GM18517 (cell line): ENCODE data around the gene PIK3CG.
"Not testable (repeated sequence)": the region's sequence is repeated elsewhere in the genome, so short reads cannot be mapped to it uniquely, and the experiment has no call there.

Experiments
- ATAC-seq: cut with Tn5 transposase; IDR thresholded peaks from one replicate; pipeline ENCODE4 v1.9.1; 2021; ENCODE audit warnings: mild to moderate bottlenecking, moderate library complexity; ENCODE audit not compliant: unreplicated experiment

Gene PIK3CG

DNA sequence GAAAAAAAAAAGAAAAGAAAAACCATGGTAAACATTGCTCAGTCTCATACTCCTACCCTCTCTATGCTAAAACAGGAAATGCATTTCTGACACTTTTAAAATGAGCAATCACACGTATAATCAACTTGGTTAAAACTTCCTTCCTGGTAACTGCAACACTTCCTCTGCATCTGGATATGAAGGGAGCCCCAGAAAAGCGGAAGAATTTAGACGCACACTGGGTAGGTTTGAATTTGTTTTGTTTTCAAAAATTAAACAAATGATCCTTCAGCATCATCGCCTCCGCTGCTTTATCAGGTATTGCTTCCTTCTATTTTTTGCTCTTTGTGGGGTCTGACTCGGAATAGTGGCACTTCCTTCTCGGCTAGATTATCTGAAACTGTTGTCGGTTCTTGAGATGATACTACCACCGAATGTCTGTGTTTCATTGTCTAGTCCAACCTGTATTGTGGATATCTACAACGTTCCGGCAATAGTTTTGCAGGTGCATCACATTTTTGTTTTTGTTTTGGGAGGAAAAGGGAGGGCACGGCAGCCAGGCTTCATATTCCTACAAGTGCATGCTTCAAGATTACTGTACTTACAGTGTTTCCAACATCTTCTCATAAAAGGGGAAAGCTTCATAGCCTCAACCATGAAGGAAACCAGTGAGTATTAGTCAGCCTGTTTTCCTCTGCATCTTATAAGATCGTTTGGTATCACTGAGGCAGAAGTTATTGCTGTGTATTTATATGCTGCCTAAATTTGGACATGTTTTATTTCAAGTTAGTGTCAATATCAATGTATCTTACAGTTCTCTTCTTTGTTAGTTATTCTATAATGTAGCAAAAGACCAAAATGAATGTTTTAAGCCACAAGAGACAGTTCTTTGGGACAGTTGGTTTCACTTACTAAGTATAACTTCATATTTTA lies at the start of gene PIK3CG:
Gene PIK3CG, plus strand, starts transcription at position 153 of the 912 bp plus-strand sequence. CDS start 2,280 bp downstream, outside the sequence.
- ATAC-seq, result peak; percentile 76

DNA sequence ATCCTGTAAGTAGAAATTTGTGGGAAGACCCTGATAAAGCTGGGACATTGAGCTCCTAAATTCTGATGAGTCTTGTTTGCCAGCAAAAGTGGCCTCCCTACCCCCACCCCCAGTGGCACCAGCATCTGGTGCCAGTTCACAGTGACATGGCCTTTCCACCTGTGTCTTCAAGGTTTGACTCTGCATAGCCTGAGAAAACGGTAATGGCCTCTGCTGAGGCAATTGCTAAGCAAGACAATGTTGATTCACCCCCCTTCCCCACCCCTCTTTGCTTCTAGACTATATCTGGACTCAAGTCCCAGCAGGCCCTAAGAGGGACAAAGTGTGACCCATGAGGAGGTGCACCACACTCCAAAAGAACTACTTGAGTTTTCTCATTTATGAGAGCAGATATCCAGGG lies 48.0 kb upstream of the PIK3CG start:
- no peak for ATAC-seq

DNA sequence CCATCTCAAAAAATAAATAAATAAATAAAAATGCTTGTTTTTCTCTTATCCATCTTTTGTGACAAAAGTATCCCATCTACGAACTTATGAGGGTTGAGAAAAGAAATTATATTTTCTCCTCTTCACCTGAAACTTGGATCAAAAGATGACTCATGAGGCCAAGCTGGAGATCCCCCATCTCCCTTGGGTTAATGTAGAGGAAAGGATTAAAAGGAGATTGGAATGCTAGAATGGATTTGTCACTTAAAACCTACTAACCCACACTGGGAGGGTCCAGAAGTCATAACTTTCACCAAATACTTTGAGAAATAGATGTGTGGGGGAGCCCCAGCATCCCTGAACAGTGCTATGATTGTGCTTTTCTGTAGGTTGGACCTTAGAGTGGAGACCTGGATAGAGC lies 46.3 kb upstream of the PIK3CG start:
- ATAC-seq, result no peak

DNA sequence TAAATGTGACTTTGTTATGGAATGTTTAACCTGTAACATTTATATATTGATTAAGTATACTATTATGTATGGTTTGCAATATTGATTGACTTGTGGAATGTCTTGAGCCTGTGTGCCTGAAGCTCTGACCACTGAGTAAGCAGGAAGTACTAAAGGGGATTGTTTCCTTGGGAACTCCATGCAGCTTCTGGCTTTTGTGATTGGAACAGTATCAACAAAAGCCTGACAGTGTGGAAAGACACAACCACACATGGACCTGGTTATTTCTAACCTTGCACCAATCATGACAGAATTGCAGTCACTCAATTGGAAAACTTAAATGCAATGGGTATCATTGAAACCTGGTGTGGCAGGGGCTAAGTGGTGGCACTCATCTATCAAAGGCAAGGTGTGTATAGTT lies 45.5 kb upstream of the PIK3CG start:
- no peak for ATAC-seq

DNA sequence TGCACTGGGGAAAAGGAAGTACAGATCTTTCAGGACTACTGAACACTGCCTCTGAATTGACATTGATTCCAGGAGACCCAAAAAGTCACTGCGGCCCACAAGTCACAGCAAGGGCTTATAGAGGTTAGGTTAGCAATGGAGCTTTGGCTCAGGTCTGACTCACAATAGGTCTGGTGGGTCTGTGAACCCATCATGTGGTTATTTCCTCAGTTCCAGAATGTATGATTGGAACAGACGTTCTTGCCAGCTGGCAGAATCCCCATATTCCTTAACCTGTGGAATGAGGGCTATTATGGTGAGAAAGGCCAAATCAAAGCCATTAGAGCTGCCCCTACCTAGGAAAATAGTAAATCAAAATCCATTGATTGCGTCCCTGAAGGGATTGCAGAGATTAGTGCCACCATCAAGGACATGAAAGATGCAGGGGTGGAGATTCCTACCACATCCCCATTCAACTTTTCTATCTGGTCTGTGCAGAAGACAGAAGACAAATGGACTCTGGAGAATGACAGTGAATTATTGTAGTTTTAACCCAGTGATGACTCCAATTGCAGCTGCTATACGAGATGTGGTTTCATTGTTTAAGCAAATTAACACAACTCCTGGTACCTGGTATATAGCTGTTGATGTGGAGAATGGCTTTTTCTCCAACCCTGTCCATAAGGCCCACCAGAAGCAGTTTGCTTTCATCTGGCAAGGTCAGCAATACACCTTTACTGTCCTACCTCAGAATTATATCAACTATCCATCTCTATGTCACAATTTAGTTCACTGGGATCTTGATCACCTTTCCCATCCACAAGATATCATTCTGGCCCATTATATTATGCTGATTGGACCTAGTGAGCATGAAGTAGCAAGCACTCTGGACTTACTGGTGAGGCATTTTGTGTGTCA lies 44.5 kb upstream of the PIK3CG start:
- no peak for ATAC-seq

DNA sequence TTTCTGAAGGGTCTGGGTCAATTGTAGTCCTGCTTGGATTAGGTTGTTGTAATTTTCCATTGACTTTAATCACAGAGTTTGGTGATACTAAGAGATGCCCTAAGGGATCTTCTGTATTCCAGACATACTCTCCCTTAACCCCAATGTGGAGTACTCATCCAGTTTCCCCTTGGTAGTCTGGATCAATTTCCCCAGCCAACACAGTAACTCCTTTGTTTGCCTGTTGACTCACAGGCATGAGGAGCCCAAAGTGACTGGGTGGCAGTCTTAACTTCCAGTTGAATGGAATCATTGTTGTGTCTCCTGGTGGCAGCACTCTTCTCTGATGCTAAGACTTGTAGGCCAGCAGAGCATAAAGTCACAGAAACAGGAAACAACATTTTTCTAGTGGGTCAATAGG lies 41.5 kb upstream of the PIK3CG start:
- ATAC-seq, result no peak

DNA sequence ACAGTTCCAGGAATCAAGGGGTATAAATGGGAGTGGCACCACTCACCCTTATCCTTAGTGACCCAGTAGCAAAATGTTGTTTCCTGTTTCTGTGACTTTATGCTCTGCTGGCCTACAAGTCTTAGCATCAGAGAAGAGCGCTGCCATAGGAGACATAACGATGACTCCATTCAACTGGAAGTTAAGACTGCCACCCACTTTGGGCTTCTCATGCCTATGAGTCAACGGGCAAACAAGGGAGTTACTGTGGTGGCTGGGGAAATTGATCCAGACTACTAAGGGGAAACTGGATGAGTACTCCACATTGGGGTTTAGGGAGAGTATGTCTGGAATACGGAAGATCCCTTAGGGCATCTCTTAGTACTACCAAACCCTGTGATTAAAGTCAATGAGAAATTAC lies 40.6 kb upstream of the PIK3CG start:
- no peak for ATAC-seq

DNA sequence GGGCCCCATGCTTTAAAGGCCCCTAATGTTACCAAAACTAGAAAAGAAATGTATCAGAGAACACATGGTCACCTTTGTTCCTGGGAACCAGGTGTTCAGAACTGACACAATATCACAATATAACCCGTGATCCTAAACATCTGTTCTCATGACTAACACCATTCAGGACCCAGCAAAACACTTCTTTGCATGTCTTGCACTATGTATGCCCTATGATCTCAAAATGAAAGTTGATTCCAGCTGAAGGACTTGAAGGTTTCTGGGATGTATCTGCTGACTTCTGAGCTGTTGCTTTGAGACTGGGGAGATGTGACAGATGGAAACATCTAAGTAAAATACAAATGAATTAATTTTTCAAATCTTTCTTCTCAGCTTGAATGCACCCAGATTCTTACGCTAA lies 37.5 kb upstream of the PIK3CG start:
- no peak for ATAC-seq

DNA sequence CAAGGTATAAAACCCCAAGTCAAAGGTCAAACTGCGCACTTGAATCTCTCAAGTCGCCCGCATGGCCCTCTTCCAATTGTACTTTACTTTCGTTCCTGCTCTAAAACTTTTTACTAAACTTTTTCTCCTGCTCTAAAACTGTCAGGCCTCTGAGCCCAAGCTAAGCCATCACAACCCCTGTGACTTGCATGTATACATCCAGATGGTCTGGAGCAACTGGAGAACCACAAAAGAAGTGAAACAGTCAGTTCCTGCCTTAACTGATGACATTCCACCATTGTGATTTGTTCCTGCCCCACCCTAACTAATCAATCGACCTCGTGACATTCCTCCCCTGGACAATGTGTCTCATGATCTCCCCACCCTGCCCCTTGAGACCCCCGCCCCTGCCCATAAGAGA lies 35.6 kb upstream of the PIK3CG start:
- no peak for ATAC-seq

DNA sequence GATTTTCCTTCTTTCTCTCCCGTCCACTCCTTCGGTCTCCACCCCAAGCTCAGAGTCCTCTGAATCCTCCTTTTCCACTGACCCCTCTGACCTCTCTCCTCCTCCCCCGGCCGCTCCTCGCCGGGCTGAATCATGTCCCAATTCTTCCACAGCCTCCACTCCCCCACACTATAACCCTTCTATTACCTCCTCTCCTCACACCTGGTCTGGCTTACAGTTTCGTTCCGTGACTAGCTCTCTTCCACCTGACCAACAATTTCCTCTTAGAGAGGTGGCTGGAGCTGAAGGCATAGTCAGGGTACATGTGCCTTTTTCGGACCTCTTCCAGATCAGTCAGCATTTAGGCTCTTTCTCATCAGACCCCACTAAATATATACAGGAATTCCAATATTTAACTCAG lies 34.2 kb upstream of the PIK3CG start:
- ATAC-seq, result not testable (repeated sequence)

DNA sequence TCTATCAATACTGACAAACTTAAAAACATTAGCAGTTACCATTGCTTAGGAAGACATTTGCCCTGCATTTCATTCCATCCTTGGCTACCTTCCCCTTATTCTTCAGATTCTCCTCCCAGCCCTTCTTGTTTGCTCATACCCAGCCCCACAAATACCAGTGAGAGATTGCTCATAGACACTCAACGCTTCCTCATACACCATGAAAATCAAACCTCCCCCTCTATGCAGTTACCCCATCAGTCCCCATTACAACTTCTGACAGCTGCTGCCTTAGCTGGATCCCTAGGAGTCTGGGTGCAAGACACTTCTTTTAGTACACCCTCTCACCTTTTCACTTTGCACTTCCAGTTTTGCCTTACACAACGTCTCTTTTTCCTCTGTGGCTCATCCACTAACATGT lies 28.3 kb upstream of the PIK3CG start:
- ATAC-seq, result no peak

DNA sequence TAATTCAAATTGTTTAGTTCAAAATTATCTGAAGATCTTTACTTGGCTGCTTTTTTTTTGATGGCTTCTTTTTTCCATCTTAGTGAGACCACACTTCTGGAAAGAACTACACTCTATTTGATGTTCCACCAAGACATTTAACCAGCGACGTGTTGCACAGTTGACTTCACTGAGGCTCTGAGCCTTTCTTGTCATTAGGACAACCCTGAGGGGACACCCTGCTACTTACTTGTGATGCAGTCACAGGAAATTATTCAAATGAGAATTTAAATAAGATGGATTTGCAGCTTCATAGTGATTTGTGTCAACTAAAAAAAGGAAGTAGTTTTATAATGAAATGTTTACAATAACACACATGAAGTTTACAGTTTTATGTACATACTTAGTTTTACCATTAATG lies 25.6 kb upstream of the PIK3CG start:
- no peak for ATAC-seq

DNA sequence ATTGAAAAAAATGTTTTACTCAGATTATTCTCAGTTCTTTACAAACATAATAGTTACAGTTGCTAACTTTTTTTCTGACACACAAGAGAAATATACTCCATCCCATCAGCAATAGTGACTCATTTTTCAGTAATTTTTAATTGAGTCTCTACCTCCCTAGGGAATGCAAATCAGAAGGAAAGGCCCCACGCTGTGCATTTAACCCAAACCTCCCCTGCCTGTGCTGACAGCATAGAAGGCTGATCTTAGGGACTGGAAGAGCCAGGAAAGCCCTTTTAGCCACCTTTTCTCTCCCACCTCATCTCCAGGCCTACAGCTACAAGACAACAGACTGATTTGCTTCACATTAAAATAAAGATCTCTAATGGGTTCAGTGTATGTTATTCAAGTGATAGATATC lies 24.7 kb upstream of the PIK3CG start:
- ATAC-seq, result no peak

DNA sequence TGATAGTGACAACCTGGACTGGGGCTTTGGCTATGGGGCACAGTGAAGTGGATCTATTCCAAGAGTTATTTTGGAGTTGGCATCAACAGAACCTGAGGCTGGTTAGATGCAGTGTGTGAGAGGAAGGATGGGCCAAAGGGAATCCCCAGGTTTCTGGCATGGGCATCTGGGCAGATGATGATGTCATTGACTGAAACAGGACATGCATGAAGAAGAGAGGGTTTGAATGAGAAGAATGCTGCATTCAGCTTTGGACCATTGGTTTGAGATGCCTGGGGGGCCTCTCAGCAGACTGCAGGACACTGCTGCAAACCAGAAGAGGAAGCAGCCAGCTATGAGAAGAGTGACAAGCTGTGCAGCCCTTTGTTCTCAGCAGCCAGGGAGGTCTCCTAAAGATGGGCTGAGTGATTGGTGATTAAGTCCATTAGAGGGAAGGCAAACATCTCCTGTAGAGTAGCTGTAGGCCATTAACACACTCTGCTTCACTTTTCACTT lies 23.1 kb upstream of the PIK3CG start:
- no peak for ATAC-seq

DNA sequence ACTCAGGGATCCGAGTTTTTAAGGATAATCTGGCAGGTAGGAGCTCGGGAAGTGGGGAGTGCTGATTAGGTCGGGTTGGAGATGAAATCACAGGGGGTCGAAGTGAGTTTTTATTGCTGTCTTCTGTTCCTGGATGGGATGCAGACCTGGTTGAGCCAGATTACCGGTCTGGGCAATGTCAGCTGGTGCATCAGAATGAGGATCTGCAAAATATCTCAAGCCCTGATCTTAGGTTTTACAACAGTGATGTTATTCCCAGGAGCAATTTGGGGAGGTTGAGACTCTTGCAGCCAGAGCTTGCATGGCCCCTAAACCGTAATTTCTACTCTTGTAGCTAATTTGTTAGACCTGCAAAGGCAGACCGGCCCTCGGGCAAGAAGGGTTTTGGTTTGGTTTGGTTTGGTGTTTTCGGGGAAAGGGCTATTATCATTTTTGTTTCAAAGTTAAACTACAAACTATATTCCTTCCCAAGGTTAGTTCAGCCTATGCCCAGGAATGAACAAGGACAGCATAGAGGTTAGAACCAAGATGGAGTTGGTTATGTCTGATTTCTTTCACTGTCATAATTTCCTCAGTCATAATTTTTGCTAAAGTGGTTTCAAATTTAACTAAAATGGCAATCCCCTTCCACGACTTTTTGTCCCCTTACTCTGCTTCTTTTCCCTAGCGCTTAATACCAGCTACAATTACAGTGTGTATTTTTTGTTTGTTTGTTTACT lies 20.6 kb upstream of the PIK3CG start:
- ATAC-seq, result no peak

DNA sequence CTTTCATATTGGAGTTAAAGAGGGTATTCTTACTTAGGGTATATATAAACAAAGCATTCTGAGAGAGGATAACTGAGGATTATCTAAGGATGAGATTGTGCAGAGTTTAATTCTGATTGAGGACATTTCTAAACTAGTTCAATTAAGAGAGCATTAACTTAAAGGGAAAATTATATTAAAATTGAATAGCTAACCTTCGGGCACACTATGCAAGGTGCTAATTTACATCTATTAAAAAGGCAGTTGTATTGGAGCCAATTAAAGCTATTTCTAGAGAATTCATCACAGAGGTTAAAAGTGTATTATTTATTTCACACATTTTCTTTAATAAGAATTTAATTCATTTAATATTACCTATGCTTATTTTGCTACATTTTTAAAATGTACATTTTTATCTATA lies 17.0 kb upstream of the PIK3CG start:
- ATAC-seq, result no peak

DNA sequence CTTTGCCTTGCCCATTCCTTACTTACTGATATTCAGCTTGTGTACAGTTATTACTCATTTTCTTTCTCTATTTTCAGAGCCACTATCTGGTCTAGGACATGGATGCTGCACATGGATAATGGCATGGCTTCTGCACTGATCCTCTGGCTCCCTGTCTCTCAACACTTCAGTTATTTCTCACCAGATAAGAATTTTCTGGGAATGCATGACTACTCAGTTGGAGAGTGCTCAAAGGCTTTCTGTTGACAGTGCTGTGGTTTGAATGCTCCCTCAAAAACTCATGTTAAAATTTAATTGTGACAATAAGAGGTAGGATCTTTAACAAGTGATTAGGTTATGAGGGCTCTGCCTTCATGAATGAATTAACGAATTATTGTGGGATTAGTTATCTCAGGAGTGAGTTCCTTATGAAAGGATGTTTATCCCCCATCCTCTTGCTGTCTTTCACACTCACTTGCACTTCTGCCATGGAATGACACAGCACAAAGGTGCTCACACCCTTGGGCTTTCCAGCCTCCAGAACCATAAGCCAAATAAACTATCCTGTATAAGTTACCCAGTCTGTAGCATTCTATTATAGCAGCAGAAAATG lies 16.1 kb upstream of the PIK3CG start:
- ATAC-seq, result no peak

DNA sequence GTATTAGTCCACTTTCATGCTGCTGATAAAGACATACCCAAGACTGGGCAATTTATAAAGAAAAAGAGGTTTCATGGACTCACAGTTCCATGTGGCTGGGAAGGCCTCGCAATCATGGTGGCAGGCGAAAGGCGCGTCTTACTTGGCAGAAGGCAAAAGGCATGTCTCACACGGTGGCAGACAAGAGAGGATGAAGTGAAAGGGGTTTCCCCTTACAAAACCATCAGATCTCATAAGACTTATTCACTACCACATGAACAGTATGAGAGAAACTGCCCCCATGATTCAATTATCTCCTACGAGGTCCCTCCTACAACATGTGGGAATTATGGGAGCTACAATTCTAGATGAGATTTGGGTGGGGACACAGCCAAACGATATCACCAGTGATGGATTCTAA lies 13.4 kb upstream of the PIK3CG start:
- ATAC-seq, result not testable (repeated sequence)

DNA sequence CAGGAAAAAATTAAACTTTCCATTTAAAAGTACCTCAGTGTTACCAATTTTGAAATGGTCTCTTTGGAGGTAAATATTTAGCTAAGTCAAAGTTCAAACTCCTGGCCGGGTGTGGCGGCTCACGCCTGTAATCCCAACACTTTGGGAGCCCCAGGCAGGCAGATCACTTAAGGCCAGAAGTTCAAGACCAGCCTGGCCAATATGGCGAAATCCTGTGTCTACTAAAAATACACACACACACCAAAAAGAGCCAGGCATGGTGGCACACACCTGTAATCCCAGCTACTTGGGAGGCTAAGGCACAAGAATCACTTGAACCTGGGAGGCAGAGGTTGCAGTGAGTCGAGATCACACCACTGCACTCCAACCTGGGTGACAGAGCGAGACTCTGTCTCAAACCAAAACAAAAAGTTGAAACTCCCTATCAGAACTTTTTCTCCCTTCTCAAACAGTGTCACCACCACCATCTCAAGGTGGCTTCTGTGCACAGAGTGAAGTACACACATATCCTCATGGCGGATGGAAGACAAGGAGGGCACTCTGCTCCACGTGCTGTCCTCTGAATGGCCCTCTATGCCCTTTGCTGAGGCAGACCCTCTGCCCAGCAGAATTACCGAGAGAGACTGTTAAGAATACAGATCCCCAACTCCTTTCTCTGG lies 11.7 kb upstream of the PIK3CG start:
- no peak for ATAC-seq

DNA sequence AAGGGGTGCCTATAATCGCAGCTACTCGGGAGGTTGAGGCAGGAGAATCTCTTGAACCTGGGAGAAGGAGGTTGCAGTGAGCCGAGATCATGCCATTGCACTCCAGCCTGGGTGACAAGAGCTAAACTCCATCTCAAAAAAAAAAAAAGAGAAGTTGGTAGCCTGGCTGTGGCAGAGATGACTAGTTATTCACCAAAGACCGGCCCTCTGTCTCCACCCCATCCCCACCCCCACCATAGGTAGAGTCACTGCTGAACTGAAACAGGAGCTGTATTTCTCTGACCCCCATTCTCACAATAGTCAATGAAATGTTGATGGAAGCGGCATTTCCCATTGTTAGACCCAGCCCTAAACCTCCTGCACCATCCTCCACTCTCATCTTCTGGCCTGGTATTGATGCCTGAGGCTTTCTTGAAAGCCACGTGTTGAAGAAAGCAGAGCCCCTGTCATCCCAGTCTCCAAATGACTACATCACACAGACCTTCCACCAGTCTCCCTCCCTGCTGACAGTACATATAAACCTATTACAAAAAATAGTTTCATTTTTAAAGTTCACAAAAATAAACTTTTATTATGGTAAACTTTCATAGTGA lies 9.4 kb upstream of the PIK3CG start:
- ATAC-seq, result no peak
